NB4 (cell line): ENCODE data around the gene FBXO47.
"Not testable (repeated sequence)": the region's sequence is repeated elsewhere in the genome, so short reads cannot be mapped to it uniquely, and the experiment has no call there.

Source experiments
- DNase-seq: peaks from one replicate; pipeline ENCODE4 v3.0.0; 2010; ENCODE audit warnings: low read depth
- H3K4me3 ChIP-seq: one replicate; pipeline ENCODE4 v1.5.1; 2011; ENCODE audit warnings: mild to moderate bottlenecking, low read depth, low read length, moderate library complexity
- CTCF ChIP-seq: IDR thresholded peaks from one replicate; pipeline ENCODE4 v1.5.1; 2012; ENCODE audit warnings: low read depth, low read length
- MAX ChIP-seq: IDR thresholded peaks from 2 replicates; pipeline ENCODE4 v1.6.1; 2011; ENCODE audit warnings: low read depth, low read length
- MYC ChIP-seq: IDR thresholded peaks from 2 replicates; pipeline ENCODE4 v1.6.1; 2011; ENCODE audit warnings: low read depth, low read length
- POLR2A ChIP-seq: IDR thresholded peaks from 2 replicates; pipeline ENCODE4 v1.6.1; 2011; ENCODE audit warnings: mild to moderate bottlenecking; ENCODE audit not compliant: insufficient read length; ENCODE audit errors: extremely low read depth

Gene FBXO47

GRCh38 chr17:38915639-38915995 is 51.6 kb downstream of the FBXO47 start:
- TF ChIP-seq MYC (no peak), MAX (no peak), CTCF (no peak), POLR2A (no peak)
- no peak for DNase-seq
- no peak overlapping the region for H3K4me3 ChIP-seq

GRCh38 chr17:38914741-38915638 is 52.2 kb downstream of the FBXO47 start:
- DNase-seq = no peak
- TF ChIP-seq POLR2A (no peak), MAX (no peak), MYC (no peak), CTCF (no peak)
- no peak overlapping the region for H3K4me3 ChIP-seq

GRCh38 chr17:38912221-38912813 is 54.9 kb downstream of the FBXO47 start:
- TF ChIP-seq CTCF (no peak), MYC (no peak), POLR2A (no peak), MAX (no peak)
- no peak overlapping the region for H3K4me3 ChIP-seq
- DNase-seq = no peak

- not testable (repeated sequence) for DNase-seq
Measured at GRCh38 chr17:38911731-38912081, 55.5 kb downstream of the FBXO47 start.

GRCh38 chr17:38911081-38911730 is 56.0 kb downstream of the FBXO47 start:
- TF ChIP-seq CTCF = no peak
- no peak for TF ChIP-seq MAX
- no peak for TF ChIP-seq POLR2A
- TF ChIP-seq MYC = no peak
- DNase-seq = no peak
- no peak overlapping the region for H3K4me3 ChIP-seq

More at GRCh38 chr17:38911731-38912081, 55.5 kb downstream of the FBXO47 start:
- H3K4me3 ChIP-seq = not testable (repeated sequence)

GRCh38 chr17:38910325-38910724 is 56.9 kb downstream of the FBXO47 start:
- H3K4me3 ChIP-seq = no peak overlapping the region
- TF ChIP-seq MYC = no peak
- no peak for DNase-seq
